Sciatic nerve (tissue), 2 donors: ENCODE measurements around the gene FXYD2. TPM values are rescaled to one million over a fixed set of nuclear protein-coding genes. Genes with fewer than 3 reads are reported as not detected.
"Not testable (repeated sequence)": the region's sequence is repeated elsewhere in the genome, so short reads cannot be mapped to it uniquely, and the experiment has no call there.

Experiments
- ATAC-seq: fragments of 200-7000 bp; cut with Tn5 transposase; one replicate; pipeline ENCODE4 v1.9.1; 2020; ENCODE audit warnings: mild to moderate bottlenecking, moderate library complexity
- DNase-seq: peaks from one replicate; pipeline ENCODE4 v3.0.0-alpha.2; 2020; ENCODE audit warnings: low spot score
- intact Hi-C: fragments of 100-400 bp; cut with DNase I; formaldehyde crosslinking; loops from one replicate; pipeline ENCODE4 v1.14.2; 2022
- total RNA-seq: library from RNA; stranded (reverse); fragmentation: NEBNext Ultra II Directional; extraction: Animal tissue kit (Norgen Biotek cat#: 25700); gene quantifications from one replicate; pipeline ENCODE4 v1.2.1, GENCODE V29; 2021
- donor health status: DM: no; HTN: no; CAD: no.
- donor health status: DM: no; HTN: no; CAD: no.

Gene FXYD2
- 6.6 TPM for total RNA-seq

- DNase-seq (peak; percentile 59), ATAC-seq (peak; percentile 83)
- intact Hi-C loops: no loop called here
These were observed at the start of gene FXYD2 for GRCh38 chr11:117824571-117825537. FXYD2 (minus strand) TSS chr11:117824744; CDS start chr11:117824678, 66 bp downstream.

- ATAC-seq: no peak
- no peak for DNase-seq
- intact Hi-C loops: no loop called here
These were observed 49.2 kb upstream of the FXYD2 start for GRCh38 chr11:117873828-117874125.

DNA sequence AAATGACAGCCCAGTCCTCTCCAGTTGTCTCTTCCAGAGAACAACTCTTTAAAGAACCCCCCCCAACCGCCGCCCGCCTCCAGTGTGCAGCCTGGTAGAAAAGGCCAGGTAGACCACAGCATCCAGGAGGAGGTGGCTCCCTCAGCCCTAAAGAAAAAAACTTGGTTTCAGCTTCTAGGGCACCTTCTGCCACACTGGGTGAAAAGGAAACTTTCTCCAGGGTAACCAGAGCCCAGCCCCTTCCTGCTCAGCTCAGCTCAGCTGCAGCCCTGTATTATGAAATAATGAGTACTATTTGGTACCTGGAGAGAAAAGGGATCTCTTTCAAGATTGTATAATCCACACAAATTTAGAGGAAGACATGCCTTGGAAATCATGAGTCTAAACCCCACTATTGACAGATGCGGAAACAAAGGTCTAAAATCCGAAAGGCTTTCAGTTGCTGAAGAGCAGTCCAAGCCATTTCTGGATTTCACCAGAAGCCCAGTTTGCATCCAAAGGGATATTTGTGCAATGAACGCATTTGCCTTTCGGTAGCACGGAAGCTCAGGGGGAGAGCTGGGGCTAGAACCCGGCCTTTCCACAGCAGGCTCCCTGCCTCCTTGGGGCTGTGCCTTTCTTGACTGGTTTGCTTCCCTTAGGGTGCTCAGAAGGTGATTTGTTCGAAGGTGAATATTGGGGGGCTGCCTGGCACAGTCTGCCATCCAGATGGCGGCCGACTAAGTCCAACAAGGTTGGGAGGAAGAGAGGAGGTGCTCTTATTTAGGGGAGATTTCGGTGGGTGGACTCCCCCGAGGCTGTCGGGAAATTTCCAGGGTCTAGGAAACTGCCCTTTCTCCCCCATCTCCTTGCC is 48.7 kb upstream of the FXYD2 start:
- ATAC-seq: no peak
- intact Hi-C loops: no loop called here
- no peak for DNase-seq

GRCh38 chr11:117872420-117872961 is 47.9 kb upstream of the FXYD2 start:
- ATAC-seq (peak; percentile 30), DNase-seq (no peak)
- intact Hi-C loops: no loop called here

GRCh38 chr11:117871784-117872183 is 47.2 kb upstream of the FXYD2 start:
- DNase-seq: no peak
- no peak for ATAC-seq
- intact Hi-C loops: no loop called here

- DNase-seq: no peak
- no peak for ATAC-seq
- intact Hi-C loops: no loop called here
These were observed 46.6 kb upstream of the FXYD2 start for GRCh38 chr11:117871160-117871559.

GRCh38 chr11:117870103-117870952 is 45.8 kb upstream of the FXYD2 start:
- ATAC-seq (peak; percentile 65), DNase-seq (no peak)
- intact Hi-C loops: no loop called here

GRCh38 chr11:117869604-117870003 is 45.1 kb upstream of the FXYD2 start:
- DNase-seq (no peak), ATAC-seq (peak; percentile 16)
- intact Hi-C loops: no loop called here

GRCh38 chr11:117868815-117869561 is 44.4 kb upstream of the FXYD2 start:
- ATAC-seq (no peak), DNase-seq (no peak)
- intact Hi-C loops: no loop called here

GRCh38 chr11:117868088-117868487 is 43.5 kb upstream of the FXYD2 start:
- intact Hi-C loops: no loop called here
- ATAC-seq (no peak), DNase-seq (no peak)

DNA sequence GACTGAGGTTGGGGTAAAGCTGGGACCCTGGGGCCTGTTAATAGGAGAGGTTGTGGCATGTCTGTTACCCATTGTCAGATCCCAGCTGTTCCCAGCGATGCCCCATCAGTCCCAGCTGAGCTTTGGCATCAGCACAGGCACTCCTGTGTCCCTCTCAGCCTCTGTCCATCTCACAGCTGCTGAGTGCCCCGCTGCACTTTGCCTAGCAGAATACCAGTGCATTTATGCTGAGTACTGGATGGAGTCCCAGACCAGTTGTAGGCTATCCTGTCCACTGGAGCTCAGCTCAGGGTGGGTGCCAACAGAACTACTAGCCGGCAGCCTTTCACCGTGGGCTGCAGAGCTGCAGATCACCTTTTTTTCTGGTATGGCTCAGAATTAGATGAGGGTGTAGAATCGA is 42.0 kb upstream of the FXYD2 start:
- ATAC-seq (no peak), DNase-seq (no peak)
- intact Hi-C loops: no loop called here

DNA sequence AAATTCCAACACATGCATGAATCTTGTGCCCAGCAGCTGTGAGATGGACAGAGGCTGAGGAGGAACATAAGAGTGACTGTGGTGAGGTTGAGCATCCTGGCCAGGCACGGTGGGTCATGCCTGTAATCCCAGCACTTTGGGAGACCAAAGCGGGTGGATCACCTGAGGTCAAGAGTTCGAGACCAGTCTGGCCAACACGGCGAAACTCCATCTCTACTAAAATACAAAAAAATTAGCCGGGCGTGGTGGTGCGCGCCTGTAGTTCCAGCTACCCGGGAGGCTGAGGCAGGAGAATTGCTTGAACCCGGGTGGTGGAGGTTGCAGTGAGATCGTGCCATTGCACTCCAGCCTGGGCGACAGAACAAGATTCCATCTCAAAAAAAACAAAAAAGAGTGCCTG is 41.0 kb upstream of the FXYD2 start:
- intact Hi-C loops, ATAC-seq, DNase-seq: not testable (repeated sequence)

- DNase-seq (no peak), ATAC-seq (no peak)
- intact Hi-C loops: no loop called here
These were observed 38.8 kb upstream of the FXYD2 start for GRCh38 chr11:117863383-117863782.

GRCh38 chr11:117862753-117863152 is 38.2 kb upstream of the FXYD2 start:
- intact Hi-C loops: no loop called here

DNA sequence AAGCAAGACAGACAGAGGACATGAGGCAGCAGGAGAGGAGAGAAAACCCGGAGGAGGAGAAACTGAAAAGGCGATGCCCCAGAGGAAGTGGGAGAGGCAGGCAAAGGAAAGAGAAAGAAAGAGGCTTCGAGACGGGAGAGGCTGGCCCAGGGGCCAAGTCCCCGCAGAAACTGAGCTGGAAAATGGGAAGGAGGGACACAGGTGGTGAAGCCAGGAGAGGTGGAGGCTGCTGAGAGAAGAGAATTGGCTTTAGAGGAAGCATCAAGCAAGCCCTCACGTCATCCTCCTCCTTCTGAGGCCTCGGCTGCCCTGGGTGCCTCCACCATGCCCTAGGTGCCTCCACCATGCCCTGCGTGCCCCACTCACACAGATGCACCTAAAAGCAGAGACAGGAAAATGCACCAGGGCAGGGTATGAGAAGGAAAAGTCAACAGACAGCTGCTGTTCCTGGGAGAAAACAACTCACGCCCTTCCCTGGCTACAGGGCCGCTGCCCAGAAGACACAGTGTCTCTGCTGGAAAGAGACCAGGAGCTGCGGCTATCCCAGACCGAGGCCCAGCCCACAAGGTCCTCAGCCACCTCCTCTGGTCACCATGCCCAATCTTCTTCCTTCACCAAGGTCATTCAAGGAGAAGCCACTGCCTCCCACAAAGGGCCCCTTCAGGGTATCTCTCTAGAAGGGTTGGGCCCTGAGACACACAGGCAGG is 37.6 kb upstream of the FXYD2 start:
- ATAC-seq (peak; percentile 60), DNase-seq (no peak)
- intact Hi-C loops: no loop called here

More at GRCh38 chr11:117862753-117863152, 38.2 kb upstream of the FXYD2 start:
- DNase-seq (no peak), ATAC-seq (no peak)

DNA sequence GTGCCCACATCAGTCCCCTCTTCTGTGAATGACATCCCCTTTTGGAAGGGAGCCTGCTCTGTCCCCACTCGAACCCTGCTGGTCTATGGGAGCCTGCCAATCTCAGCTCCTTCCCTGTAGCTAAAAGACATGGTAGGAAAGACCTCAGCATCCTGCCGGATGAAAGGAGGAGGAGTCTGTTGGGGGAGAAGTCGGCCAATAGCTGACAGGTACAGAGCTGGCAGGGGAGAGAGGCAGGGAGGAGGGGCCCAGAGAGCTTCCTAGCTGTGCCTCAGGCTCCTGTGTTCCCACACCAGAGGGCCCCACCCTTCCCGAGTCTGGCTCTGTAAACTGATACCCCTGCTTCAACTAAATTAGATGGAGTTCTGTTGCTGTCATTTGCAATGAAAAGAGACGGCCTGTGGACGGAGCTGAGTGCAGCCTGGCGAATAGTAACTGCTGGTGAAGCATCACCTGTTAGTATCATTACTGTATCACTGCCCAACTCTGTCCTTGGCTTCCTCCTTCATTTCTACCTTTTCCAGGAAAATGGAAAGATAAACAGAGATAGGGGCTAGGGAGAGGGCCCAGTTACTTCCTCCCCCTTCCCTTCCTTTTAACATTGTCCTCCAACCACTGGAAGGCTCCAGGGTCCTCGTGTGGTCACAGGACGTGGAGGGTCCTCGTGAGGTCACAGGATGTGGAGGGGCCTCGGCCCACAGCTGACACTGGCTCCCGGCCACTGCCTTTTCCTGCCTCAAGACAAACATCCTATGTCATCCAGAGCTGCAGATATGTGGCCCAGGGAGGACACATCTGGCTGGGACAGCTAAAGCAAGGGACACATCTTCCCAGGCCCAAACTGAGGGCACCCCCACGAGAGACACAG is 36.8 kb upstream of the FXYD2 start:
- intact Hi-C loops: no loop called here
- ATAC-seq: peak; percentile 62
- DNase-seq: no peak

DNA sequence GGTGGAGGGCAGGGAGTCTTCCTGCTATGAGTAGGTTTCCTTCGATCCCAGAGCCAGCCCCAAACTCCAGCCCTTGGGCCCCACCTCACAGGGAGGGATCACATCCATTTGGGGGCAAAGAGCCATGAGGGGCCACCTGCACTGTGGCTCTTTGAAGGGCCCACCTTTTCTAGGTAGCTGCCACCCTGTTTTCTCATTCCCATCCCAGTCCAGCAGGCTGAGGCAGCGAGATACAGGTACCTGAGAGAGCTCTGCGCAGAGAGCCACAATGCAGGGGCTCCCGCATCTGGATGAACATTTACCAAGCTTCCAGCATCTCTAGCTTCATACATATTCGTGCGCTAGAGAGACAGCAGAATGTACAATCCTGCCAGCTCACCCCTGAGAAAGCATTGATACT is 35.6 kb upstream of the FXYD2 start:
- DNase-seq (no peak), ATAC-seq (no peak)
- intact Hi-C loops: no loop called here
